Smooth muscle cell of the brain vasculature (primary cell): ENCODE measurements around the gene SLC7A5.
"Not testable (repeated sequence)": the region's sequence is repeated elsewhere in the genome, so short reads cannot be mapped to it uniquely, and the experiment has no call there.

Experiments
- DNase-seq: peaks from one replicate; pipeline ENCODE4 v3.0.0-alpha.2; 2012; ENCODE audit warnings: low read depth, low spot score

SLC7A5 gene

DNA sequence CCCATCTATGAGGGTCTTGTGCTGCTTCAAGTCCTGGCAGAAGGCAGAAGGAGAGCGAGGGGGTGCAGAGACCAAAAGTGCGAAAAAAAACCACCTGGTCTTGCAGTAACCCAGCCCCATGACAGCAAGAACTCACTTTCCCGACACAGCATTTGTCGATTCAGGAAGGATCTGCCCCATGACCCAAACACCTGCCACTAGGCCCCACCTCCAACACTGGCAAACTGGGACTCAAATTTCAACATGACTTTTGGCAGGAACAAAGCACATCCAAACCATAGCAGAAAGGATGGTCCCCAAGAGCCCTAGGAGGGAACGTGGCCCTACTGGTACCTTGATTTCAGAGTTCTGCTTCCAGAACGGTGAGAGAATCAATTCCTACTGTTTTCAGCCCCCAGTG, 68.8 kb downstream of the SLC7A5 start:
- no peak for DNase-seq

DNA sequence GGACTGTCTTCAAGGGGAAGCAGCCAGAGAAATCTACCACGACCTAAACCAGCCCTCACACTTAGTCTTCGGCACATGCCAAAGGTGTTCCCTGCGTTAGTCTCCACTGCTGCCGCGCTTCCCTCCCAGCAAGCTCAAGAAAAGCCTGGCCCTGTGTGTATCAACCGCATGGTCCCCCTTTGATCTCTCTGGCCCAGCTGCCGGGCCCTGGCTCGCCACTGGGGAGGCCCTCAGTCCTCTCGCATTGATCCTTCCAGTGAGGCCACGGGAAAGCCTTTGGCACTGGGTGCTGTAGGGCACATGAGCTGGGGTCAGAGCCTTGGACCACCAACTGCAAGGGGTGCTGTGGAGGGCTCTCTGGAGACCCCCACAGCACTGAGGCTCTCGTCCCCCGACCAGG, 74.0 kb downstream of the SLC7A5 start:
- DNase-seq: no peak

DNA sequence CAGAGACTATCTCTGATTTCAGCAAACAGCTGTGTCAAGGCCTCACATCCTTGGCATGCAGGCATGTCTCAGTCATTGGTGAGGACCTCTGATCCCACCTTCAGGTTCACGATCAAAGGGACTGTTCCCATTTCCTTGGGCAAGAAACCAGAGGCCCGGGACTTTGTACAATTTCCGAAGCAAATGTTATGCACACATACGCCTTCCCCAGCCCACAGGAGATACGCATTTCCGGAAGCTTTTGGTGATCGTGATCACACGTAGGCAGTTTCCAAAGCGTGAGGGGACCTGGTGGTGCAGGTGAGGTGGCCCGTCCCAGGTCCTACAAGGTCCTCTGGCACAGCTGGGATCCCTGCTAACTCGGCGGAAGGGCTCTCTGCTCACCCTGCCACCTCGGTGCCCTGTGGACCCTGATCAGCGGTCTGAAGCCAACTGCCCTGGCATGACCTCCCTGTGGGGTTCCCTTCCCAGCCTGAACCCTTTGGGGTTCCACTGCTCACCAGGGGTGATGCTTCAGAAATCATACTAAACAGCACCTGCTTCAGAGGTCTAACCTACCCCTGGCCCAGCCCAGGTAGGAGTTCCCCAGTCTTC, 74.7 kb downstream of the SLC7A5 start:
- DNase-seq: no peak

DNA sequence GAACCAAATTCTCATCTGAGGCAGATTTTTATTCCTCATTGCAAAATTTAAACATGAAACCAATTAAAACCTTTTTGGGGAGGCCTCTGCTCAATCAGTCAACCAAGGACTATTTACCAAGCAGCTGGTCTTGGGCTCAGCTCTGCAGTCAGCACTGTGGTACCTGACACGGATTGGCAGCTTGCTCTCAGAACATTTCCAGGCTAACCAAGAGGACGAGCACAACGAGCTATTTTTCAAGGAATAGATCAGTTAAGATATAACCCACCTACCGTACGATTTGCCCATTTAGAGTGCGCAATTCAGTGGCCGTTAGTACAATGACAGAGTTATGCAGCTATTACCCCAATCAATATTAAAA, 77.1 kb downstream of the SLC7A5 start:
- DNase-seq: no peak

DNA sequence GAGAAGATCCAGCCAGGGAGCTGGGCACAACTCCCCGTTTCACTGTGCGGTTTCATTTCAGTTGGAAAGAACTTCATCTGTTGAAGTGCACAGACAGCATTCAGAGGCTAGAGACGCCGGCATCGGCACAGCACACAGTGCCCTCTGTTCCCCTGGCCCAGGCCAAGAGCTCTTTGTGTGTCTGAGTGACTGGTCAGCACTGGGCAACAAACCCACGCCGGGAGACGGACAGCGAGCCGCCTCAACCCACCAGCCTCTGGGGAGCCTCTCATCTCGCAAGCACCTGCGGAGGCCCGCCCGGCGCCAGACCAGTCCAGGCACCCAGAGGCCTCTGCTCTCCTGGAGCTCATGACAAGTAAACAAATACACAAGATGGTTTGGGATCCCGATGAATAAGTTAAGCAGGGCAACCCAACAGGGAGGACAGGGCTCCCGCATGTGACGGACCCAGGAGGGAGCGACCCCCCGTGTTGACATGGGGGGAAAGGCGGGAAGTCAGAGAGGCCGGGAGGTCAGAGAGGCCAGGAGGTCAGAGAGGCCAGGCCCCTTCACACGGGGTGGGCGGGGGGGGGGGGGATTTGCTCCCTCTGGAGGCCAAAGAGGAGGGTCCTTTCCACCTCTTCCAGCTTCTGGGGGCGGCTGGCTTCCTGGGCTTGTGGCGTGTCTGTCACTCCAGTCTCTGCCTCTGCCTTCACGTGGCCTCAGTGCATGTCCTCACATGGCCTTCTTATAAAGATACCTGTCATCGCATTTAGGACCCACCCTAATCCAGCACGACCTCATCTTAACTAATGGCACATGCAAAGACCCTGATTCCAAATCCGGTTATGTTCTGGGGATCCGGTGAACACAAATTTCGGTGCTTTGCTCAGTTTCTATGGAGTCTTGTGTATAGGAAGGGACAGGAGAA, 77.8 kb downstream of the SLC7A5 start:
- no peak for DNase-seq

DNA sequence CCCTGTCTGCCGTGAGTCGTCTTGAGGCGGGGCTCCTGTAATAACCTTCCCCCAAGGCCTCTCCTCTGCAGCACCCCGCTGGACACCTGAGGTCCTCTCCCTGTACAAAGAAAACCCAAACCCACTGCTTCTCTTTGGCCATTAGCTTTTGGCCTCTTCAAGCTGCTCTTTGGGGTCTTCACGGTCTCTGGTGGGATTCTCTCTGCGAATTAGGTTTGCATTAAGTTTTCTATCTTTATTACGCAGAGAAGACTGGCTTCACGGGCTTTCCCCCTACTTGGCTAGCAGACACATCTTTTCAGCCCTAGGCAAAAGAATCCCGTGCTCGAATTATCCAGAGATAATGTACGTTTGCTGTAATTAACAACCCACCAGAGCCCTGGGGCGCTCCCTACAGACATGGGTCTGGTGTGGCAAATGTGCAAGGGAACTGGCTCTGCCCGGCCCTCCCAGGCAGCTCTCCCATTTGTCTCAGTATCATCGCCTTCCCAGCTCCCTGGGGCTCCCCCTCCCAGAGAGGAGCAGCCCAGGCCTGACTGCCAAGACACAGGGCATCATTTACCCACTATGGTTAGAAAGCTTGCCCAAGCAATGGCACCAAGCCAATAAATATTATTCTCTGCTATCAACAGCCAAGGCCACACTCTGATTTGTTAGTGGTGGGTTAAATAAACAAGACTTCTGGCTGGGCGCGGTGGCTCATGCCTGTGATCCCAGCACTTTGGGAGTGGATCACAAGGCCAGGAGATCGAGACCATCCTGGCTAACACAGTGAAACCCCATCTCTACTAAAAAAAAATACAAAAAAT, 78.8 kb downstream of the SLC7A5 start:
- no peak for DNase-seq

DNA sequence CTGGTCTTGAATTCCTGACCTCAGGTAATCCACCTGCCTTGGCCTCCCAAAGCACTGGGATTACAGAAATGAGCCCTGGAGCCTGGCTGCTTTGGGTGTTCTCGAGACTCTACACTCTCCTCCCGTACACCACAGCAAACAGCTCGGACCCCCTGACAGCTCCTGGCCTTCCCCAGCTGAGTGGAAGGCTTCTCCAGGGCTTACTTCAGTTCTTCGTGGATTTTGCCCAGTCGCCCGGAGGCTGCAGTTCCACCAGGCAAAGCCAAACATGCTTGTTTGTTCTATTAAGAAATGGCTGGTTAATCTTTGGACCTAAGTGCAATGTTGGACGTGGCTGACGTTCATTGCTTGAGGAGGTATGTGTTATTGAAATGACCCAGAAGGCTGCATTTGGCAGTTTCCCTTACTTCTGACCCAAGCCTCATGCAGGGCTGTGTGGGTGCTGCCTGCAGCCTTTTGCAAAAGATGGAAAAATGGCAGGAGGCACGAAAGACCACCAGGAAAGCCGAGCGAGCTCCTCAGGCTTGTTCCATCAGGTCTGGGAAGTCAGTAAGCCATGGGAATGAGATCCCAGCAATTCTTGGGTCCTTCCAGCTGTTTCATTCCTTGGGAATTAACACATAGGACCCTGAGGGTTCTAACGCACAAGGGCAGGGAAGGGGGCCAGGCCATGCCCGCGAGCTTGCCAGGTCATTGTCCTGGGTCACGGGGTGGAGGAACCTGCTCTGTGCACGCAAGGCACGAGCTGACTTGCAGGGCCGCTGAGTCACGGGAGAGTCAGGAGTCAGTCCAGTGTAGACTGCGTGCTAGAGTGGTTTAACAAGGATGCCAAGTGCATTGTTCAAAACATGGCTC, 79.6 kb downstream of the SLC7A5 start:
- DNase-seq: no peak

DNA sequence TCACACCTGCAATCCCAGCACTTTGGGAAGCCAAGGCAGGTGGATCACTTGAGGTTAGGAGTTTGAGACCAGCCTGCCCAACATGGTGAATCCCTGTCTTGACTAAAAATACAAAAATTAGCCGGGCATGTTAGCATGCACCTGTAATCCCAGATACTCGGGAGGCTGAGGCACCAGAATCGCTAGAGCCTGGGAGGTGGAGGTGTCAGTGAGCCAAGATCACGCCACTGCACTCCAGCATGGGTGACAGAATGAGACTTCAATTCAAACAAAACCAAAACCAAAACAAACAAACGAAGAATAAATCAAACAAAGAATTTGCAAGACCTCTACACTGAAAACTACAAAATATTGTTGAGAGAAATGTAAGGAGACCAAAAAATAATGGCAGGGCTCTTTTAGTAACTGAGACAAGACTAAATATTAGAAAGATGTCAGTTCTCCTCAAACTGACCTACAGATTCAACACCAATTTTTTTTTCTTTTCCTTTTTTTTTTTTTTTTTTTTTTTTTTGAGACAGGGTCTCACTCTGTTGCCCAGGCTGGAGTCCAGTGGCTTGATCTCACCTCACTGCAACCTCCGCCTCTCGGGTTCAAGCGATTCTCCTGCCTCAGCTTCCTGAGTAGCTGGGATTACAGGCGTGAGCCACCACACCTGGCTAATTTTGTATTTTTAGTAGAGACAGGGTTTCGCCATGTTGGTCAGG, 80.4 kb downstream of the SLC7A5 start:
- DNase-seq: not testable (repeated sequence)

DNA sequence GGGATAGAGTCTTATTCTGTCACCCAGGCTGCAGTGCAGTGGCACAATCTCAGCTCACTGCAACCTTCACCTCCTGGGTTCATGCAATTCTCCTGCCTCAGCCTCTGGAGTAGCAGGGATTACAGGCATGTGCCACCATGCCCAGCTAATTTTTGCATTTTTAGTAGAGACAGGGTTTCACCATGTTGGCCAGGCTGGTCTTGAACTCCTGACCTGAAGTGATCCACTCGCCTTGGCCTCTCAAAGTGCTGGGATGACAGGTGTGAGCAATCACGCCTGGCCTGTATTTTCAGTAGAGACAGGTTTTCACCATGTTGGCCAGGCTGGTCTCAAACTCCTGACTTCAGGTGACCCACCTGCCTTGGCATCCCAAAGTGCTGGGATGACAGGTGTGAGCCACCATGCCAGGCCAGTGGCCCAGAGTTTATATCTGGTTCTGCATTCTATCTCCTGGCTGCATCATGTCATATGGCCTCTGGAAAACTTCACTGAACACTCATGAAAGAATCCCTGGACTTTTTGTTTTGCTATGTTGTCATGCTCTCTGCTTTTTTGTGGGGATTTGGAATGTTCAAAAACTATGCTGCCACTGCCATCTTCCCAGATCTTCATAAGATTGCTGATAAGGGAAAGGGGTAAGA, 81.7 kb downstream of the SLC7A5 start:
- not testable (repeated sequence) for DNase-seq

DNA sequence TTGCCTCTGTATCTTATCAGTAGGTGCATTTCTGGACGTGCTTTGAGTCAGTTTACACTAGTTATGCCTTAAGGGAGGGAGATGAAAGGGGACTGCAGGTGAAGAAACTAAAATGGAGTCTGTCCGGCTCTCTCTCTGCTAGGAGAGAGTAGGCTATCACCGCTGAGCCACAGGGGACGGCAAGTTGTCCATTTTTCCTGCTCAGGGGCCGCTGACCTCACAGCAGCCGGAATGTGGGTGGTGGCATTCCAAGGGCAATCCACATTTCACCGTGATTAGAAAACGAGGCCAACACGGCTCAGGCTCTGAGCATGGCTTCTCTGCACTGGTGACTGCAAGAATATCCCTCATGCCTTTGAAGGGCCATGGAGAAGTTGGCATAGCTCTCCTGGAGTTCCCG, 84.5 kb downstream of the SLC7A5 start:
- no peak for DNase-seq

DNA sequence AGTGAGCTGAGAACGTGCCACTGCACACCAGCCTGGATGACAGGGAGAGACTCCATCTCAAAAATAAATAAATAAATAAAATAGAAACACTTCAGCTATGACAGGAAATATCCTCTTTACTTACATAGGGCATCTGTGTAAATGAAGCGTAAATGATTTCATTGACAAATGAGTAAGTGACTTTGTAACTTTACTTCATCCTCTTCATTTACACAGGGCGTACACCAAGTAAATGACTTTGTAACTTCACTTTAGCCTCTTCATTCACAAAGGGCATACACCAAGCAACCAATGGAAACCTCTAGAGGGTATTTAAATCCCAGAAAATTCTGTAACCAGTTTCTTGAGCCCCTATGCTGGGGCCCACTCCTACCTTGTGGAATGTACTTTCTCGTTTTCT, 87.3 kb downstream of the SLC7A5 start:
- DNase-seq: no peak

DNA sequence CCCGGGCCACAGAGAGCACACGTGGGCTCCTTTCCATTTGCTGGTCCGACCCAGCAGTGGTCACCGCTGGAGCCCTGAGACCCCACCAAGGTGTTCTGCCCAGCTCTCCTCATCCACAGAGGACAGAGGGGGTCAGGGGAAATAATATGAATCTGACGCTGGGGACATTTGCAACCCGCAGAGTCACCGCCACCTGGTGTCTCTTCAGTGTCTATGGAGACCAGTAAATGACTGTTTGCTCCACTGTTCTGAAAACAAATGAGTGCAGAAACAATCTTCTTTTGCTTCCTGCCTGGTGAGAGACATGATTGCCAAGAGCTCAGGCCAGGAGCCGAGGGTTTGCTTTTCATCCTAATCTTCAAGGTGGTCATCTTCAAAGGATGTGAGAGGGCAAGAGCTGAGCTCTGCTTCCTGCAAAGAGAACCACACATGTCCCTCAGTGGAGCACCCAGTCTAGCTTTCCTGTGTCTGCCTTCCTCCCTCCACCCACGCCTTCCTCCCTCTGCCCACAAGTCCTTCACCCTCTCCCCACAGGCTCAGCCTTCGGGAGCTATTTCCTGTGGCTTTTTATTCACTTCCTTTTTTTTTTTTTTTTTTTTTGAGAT, 88.8 kb downstream of the SLC7A5 start:
- no peak for DNase-seq
